Panc1 (cell line): ENCODE results near the gene SLC6A15.

Source experiments
- POLR2AphosphoS5 ChIP-seq: IDR thresholded peaks from 2 replicates; pipeline ENCODE4 v1.6.1; 2012; ENCODE audit warnings: mild to moderate bottlenecking, low read depth, low read length, moderate library complexity
- SIN3A ChIP-seq: IDR thresholded peaks from 2 replicates; pipeline ENCODE4 v1.6.1; 2012; ENCODE audit warnings: low read depth, mild to moderate bottlenecking, low read length, moderate library complexity, borderline replicate concordance; ENCODE audit not compliant: insufficient read depth
- TF ChIP-seq, protein P1 (sequence below): fragments of 450-650 bp; IDR thresholded peaks from 2 replicates; pipeline ENCODE4 v1.5.1; 2017; ENCODE audit warnings: mild to moderate bottlenecking
- TF ChIP-seq, protein P2 (sequence below), 2 experiments: IDR thresholded peaks; 2 replicates each; pipeline ENCODE4 v1.6.1; 2011 to 2012; ENCODE audit warnings: low read depth in 2 of 2, control low read depth in 1 of 2, low read length in 1 of 2, mild to moderate bottlenecking in 1 of 2, moderate library complexity in 1 of 2; ENCODE audit not compliant: insufficient read depth in 1 of 2

DNA sequence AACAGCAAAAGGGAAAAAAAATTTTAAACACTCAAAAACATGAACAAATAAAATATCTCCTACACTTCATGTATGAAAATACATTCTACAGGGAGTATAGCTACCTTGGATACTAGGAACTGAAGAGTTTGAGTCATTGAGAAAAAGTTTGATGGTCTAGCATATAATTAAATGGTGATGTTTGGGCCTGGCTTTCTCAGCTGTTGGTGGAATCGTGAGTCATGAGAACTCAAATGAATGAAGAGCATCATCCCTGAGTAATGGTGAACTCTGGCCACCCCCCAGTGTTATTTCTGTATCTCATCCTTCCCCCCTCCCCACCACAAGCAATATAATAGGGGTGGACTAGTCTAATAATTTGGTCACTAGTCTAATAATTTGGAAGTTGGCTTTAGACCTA is 6.7 kb upstream of the SLC6A15 start:
- TF ChIP-seq, protein P1, sequence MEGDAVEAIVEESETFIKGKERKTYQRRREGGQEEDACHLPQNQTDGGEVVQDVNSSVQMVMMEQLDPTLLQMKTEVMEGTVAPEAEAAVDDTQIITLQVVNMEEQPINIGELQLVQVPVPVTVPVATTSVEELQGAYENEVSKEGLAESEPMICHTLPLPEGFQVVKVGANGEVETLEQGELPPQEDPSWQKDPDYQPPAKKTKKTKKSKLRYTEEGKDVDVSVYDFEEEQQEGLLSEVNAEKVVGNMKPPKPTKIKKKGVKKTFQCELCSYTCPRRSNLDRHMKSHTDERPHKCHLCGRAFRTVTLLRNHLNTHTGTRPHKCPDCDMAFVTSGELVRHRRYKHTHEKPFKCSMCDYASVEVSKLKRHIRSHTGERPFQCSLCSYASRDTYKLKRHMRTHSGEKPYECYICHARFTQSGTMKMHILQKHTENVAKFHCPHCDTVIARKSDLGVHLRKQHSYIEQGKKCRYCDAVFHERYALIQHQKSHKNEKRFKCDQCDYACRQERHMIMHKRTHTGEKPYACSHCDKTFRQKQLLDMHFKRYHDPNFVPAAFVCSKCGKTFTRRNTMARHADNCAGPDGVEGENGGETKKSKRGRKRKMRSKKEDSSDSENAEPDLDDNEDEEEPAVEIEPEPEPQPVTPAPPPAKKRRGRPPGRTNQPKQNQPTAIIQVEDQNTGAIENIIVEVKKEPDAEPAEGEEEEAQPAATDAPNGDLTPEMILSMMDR: no peak
- TF ChIP-seq POLR2AphosphoS5 (no peak), SIN3A (no peak)
- TF ChIP-seq, protein P2, sequence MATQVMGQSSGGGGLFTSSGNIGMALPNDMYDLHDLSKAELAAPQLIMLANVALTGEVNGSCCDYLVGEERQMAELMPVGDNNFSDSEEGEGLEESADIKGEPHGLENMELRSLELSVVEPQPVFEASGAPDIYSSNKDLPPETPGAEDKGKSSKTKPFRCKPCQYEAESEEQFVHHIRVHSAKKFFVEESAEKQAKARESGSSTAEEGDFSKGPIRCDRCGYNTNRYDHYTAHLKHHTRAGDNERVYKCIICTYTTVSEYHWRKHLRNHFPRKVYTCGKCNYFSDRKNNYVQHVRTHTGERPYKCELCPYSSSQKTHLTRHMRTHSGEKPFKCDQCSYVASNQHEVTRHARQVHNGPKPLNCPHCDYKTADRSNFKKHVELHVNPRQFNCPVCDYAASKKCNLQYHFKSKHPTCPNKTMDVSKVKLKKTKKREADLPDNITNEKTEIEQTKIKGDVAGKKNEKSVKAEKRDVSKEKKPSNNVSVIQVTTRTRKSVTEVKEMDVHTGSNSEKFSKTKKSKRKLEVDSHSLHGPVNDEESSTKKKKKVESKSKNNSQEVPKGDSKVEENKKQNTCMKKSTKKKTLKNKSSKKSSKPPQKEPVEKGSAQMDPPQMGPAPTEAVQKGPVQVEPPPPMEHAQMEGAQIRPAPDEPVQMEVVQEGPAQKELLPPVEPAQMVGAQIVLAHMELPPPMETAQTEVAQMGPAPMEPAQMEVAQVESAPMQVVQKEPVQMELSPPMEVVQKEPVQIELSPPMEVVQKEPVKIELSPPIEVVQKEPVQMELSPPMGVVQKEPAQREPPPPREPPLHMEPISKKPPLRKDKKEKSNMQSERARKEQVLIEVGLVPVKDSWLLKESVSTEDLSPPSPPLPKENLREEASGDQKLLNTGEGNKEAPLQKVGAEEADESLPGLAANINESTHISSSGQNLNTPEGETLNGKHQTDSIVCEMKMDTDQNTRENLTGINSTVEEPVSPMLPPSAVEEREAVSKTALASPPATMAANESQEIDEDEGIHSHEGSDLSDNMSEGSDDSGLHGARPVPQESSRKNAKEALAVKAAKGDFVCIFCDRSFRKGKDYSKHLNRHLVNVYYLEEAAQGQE (IDR thresholded peaks at IDR 0.05; ENCODE audit: insufficient read depth in 1 of 2, low read depth in 2 of 2, low read length in 1 of 2): no peak
